SHP77 (cell line): ENCODE results near the gene GRK4.
"Not testable (repeated sequence)": the region's sequence is repeated elsewhere in the genome, so short reads cannot be mapped to it uniquely, and the experiment has no call there.

Experiments used
- DNase-seq, 2 experiments: peaks; one replicate each; lab custom pipeline; 2025; lab: John Stamatoyannopoulos, UW

Gene GRK4

GRCh38 chr4:3041192-3042142 is 78.1 kb downstream of the GRK4 start:
- no peak for DNase-seq

DNA sequence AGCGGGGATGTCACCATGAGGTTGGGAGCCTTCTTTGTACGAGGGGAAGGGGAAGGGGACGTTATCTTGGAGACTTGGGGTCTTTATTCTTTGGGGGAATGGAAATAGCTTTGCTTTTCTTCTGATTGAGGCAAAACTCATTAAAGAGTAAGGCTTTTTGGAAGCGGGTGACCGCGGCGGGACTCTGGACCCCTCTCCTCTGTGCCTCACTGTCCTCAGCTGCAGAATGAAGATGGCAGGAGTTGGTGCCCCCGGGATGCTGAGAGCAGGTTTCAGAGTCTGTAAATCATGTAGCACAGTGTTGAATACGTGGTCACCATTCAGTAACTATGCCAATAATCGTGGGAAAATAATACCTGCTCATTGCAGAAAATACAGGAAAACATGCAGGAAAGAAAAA is 78.9 kb downstream of the GRK4 start:
- no peak for DNase-seq

DNA sequence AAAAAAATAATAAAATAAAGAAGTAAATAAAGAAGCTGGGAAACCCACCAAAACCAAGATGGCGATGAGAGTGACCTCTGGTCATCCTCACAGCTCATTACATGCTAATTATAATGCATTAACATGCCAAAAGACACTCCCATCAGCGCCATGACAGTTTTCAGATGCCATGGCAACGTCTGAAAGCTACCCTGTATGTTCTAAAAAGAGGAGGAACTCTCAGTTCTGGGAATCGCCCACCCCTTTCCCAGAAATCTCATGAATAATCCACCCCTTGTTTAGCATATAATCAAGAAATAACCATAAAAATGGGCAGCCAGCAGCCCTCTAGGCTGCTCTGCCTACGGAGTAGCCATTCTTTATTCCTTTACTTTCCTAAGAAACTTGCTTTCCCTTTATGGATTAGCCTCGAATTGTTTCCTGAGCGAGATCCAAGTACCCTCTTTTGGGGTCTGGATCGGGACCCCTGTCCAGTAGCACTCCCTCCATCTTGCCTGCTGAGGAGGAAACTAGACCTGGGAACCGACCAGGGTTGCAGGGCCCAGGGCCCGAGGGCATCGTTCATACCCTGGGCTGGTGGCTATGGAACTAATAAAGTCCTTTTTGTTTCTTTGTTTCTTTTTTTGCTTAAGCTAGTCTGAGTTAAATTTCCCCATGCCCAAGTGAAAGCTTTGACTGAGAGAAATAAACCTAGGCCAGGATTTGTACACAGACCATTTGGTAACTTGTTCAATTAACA is 80.1 kb downstream of the GRK4 start:
- DNase-seq, result no peak

DNA sequence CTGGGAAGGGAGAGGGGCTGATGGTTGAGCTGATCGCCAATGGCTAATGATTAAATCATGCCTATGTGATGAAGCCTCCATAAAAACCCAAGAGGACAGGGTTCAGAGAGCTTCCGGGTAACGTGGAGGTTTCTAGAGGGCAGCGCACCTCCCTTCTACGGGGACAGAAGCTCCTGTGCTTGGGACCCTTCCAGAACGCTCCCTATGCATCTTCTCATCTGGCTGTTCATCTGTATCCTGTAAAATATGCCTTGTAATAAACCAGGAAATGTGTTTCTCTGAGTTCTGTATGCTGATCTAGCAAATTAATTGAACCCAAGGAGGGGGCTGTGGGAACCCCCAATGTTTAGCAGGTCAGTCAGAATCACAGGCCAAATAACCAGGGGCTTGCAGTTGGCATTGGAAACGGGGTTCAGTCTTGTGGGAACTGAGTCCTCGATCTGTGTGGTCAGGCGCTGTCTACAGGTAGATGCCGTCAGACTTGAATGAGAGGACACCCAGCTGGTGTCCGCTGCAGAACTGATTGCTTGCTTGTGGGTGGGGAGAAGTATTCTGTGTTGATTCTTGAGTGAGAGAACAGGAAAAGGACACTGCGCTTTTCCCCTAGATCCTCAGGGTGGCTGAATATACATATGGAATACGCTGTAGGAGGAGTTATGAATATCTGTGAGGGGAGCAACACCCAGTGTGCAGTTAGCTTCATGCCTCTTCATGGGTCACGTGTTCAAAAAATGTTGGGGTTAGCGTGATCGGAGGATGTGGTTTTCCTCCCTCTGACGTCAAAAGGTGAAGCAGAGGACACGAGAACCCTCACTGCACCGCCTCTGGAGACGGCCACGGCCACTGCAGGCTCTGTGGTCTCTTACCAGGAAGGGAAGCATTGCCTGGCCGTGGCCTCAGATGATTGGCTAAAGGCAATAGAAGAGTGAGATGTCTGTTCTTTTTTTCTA is 81.8 kb downstream of the GRK4 start:
- peak in 1 of 2 experiments; percentile 8 for DNase-seq

GRCh38 chr4:3046162-3046561 is 82.8 kb downstream of the GRK4 start:
- DNase-seq, result no peak

- no peak for DNase-seq
Observed at GRCh38 chr4:3046623-3047022, 83.3 kb downstream of the GRK4 start.

DNA sequence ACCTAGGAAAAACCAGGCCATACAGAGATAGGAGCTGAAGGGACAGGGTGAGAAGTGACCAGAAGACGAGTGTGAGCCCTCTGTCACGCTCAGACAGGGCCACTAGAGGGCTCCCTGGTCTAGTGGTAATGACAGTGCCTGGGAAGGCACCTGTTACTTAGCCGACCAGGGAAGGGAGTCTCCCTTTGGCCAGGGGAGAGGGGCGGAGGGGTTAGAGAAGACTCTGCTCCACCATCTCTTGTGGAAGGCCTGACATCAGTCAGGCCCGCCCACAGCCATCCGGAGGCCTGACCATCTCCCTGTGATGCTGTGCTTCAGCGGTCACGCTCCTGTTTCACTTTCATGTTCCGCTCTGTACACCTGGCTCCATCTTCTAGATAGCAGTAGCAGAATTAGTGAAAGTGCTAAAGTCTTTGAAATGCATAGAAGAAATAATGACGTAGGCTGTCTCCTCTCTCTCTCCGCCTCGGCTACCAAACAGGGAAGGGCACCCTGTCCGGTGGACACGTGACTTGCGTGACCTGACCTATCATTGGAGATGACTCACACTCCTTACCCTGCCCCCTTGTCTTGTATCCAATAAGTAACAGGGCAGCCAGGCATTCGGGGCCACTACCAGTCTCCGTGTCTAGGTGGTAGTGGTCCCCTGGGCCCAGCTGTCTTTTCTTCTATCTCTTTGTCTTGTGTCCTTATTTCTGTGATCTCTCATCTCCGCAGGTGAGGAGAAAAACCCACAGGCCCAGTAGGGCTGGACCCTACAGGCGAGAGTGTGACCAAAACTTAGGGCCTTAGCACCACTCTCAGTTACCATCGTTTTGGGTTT is 84.3 kb downstream of the GRK4 start:
- peak; percentile 11 to 32 for DNase-seq

GRCh38 chr4:3051141-3051897 is 87.9 kb downstream of the GRK4 start:
- not testable (repeated sequence) for DNase-seq

- DNase-seq, result no peak
Observed at GRCh38 chr4:3054169-3054759, 90.9 kb downstream of the GRK4 start.

DNA sequence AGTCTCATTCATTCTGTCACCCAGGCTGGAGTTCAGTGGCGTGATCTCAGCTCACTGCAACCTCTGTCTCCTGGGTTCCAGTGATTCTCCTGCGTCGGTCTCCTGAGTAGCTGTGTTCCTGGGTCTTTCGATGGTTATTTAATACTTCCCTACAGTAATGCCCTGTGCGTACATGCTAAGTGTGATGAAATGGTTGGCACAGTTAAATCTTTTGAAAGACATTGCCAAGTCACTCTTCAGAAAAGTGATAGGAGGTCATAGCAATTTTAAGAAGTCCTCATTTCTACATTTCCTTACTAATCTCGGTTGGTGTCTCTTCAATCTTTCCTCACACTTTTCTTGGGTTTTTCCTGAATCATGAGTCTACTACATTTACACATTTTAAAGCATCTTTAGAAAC is 96.6 kb downstream of the GRK4 start:
- DNase-seq, result no peak

DNA sequence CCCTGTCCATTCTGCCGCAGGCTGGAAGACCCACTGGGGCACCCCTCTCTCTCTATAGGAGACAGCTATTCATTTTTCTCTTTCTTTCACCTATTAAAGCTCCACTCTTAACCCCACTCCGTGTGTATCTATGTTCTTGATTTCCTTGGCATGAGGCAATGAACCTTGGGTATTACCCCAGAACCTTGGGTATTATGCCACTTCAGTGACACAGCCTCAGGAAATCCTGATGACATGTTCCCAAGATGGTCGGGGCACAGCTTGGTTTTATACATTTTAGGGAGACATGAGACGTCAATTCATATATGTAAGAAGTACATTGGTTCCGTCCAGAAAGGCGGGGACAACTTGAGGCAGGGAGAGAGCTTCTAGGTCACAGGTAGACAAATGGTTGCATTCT is 97.6 kb downstream of the GRK4 start:
- no peak for DNase-seq

- DNase-seq, result no peak
Observed at GRCh38 chr4:3062471-3062870, 99.1 kb downstream of the GRK4 start.

GRCh38 chr4:3065551-3065950 is 102.2 kb downstream of the GRK4 start:
- peak in 1 of 2 experiments; percentile 3 for DNase-seq

DNA sequence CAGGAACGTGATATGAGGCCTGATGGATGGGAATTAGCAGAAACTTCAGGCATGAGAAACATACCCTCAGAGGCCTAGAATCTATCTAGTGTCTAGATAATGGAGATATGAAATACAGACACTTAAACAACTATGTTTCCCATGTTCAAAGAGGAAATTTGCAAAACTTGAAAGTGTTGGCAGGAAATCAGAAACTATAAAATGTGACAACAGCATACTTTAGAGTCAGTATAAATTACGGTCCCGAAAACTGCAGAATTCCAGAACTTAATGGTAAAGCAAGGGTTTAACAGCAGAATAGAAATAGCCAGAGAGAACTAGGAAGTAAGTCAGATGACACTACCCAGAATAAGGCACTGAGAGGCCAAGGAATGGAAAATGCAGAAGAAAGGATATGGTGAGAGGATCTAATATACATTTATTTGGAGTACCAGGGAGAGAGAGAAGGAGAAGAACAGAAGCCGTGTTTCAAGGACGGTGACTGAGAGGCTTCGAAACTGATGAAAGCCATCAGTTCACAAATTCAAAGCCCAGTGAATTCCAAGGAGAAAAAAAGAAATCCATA is 103.5 kb downstream of the GRK4 start:
- no peak for DNase-seq

- DNase-seq, result no peak
Observed at GRCh38 chr4:3067473-3068001, 104.2 kb downstream of the GRK4 start.

- DNase-seq, result no peak
Observed at GRCh38 chr4:3069661-3070199, 106.4 kb downstream of the GRK4 start.

GRCh38 chr4:3070709-3071500 is 107.5 kb downstream of the GRK4 start:
- DNase-seq, result no peak

DNA sequence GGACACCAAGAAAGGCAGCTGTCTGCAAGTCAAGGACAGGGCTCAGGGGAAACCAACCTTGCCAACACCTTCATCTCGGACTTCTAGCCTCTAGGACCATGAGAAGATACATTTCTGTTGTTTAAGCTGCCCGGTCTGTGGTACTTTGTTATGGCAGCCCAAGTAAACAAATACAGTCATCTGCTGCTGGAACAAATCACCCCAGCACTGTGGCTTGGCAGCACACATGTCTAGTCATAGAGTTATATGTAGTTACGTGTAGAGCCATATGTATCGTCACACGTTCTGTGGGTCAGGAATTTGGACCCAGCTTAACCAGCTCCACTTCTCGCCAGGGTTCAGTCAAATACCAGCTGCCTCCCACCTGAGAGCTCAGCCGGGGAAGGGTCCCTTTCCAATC is 108.4 kb downstream of the GRK4 start:
- no peak for DNase-seq
